HUES64 (cell line): ENCODE data around the gene EFHC1.

Experiments used
- H3K27ac ChIP-seq: 2 replicates; pipeline ENCODE4 v1.7.0; 2013; ENCODE audit warnings: low read depth, low read length, inconsistent platforms
- H3K27me3 ChIP-seq: 2 replicates; pipeline ENCODE4 v1.6.1; 2013; ENCODE audit warnings: mild to moderate bottlenecking, low read length; ENCODE audit not compliant: insufficient read depth
- H3K36me3 ChIP-seq: 2 replicates; pipeline ENCODE4 v1.6.1; 2013; ENCODE audit warnings: mild to moderate bottlenecking, low read length; ENCODE audit not compliant: insufficient read depth
- H3K4me1 ChIP-seq: 2 replicates; pipeline ENCODE4 v1.6.1; 2013; ENCODE audit warnings: mild to moderate bottlenecking, low read length, moderate library complexity; ENCODE audit not compliant: insufficient read depth
- H3K4me3 ChIP-seq: 2 replicates; pipeline ENCODE4 v1.5.1; 2013; ENCODE audit warnings: mild to moderate bottlenecking, low read length, moderate library complexity
- H3K9ac ChIP-seq: 2 replicates; pipeline ENCODE4 v1.6.1; 2013; ENCODE audit warnings: mild to moderate bottlenecking, low read depth, low read length
- H3K9me3 ChIP-seq: 2 replicates; pipeline ENCODE4 v1.6.1; 2013; ENCODE audit warnings: low read depth, low read length; ENCODE audit not compliant: insufficient read depth
- WGBS: fragments of 150-250, 120-280 bp; methylation state at CpG from one replicate; pipeline ENCODE4 v1.1.7; 2013; ENCODE audit warnings: missing lambda C conversion rate; 5-methylcytosine and 5-hydroxymethylcytosine counted together

EFHC1 gene

DNA sequence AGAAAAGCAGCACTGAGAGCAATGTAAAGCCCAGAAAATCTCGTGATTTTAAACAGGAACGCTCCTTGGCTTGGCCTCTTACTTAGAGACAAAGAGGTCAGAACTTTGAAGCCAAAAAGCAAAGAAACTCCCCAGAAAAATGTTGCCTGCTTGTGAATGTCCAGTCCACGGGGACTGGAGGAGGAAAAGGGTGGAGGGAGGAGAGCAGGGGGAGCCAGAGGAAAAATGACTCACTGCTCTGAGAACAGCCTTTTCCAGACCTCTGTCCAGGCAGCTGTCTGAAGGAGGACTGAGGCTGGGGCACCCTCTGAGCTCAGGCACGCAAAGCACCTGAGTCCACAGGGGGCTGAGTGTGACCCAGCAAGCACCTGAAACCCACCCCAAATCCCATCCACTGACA lies 92.1 kb downstream of the EFHC1 start:
- peak overlapping the region; percentile 10; the same call in 1 of the 2 replicates for H3K9ac ChIP-seq
- whole genome bisulfite sequencing: 76% methylated on average over 4 of the region's 4 CpGs
- H3K4me3 ChIP-seq: no peak overlapping the region

DNA sequence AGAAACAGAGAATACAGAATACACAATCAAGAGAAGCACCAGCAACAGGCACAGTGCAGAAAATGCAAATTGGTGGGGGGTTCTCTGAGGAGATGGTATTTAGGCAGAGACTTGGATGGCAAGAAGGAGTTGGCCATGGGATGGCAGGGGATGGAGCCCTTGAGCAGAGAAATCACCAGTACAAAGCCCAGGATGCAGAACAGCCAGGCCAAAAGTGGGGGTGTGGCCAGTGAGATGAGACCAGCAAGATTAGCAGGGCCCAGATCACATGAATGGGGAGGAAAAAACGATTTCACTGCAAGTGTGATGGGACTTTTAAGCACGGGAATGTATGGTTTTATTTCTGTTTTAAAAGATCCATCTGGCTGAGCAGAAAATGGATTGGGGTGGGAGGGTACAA lies 93.3 kb downstream of the EFHC1 start:
- 76% methylated on average over 2 of the region's 2 CpGs for WGBS
- Histone ChIP-seq H3K36me3 (peaks cover 45% of the 10 kb centered on the region), H3K9me3 (no peaks in the 10 kb centered on the region), H3K4me1 (peaks cover 50% of the 10 kb centered on the region), H3K4me3 (no peak overlapping the region), H3K9ac (no peak overlapping the region), H3K27me3 (no peaks in the 10 kb centered on the region), H3K27ac (no peak overlapping the region)

More for the DNA sequence above, 92.1 kb downstream of the EFHC1 start:
- H3K36me3 ChIP-seq: peaks cover 58% of the 10 kb centered on the region
- no peaks in the 10 kb centered on the region for H3K9me3 ChIP-seq
- H3K4me1 ChIP-seq: peaks cover 37% of the 10 kb centered on the region
- no peaks in the 10 kb centered on the region for H3K27me3 ChIP-seq
- 0 out of 2 replicates have a peak overlapping the region, but pooled peaks have one; percentile 7 for H3K27ac ChIP-seq

GRCh38 chr6:52513896-52514295 lies 93.8 kb downstream of the EFHC1 start:
- H3K9me3 ChIP-seq: no peaks in the 10 kb centered on the region
- peaks cover 42% of the 10 kb centered on the region for H3K36me3 ChIP-seq
- H3K27ac ChIP-seq: no peak overlapping the region
- no peak overlapping the region for H3K9ac ChIP-seq
- 92% methylated on average over 4 of the region's 4 CpGs for WGBS
- H3K4me3 ChIP-seq: no peak overlapping the region
- H3K4me1 ChIP-seq: peaks cover 52% of the 10 kb centered on the region
- no peaks in the 10 kb centered on the region for H3K27me3 ChIP-seq

DNA sequence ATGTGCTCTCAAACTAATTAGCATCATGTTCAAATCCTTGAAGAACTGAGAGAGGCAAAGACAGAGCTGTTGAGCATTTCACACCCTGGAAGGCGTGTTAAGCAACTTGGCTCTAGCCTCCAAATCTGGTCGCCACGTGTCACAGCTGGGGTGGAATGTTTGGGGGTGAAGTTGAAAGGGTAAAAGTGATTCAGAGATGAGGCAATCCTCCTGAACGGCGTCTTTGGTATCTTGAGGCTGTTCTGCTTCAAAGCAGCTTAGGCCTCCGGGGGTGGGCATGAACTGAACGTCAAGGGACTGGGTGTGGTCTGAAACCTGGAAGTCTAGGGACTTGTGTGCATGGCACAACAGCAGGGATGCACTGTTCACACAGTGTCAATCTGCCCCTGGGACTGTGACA lies 94.4 kb downstream of the EFHC1 start:
- peaks cover 52% of the 10 kb centered on the region for H3K4me1 ChIP-seq
- H3K9ac ChIP-seq: no peak overlapping the region
- no peak overlapping the region for H3K4me3 ChIP-seq
- no peaks in the 10 kb centered on the region for H3K9me3 ChIP-seq
- WGBS: 76% methylated on average over 7 of the region's 7 CpGs
- no peak overlapping the region for H3K27ac ChIP-seq
- no peaks in the 10 kb centered on the region for H3K27me3 ChIP-seq
- H3K36me3 ChIP-seq: peaks cover 36% of the 10 kb centered on the region

GRCh38 chr6:52515219-52515960 lies 95.2 kb downstream of the EFHC1 start:
- no peak overlapping the region for H3K27ac ChIP-seq
- H3K4me3 ChIP-seq: no peak overlapping the region
- WGBS: 83% methylated on average over 2 of the region's 2 CpGs
- H3K4me1 ChIP-seq: peaks cover 51% of the 10 kb centered on the region
- no peak overlapping the region for H3K9ac ChIP-seq
- H3K36me3 ChIP-seq: peaks cover 32% of the 10 kb centered on the region
- H3K27me3 ChIP-seq: no peaks in the 10 kb centered on the region
- no peaks in the 10 kb centered on the region for H3K9me3 ChIP-seq

DNA sequence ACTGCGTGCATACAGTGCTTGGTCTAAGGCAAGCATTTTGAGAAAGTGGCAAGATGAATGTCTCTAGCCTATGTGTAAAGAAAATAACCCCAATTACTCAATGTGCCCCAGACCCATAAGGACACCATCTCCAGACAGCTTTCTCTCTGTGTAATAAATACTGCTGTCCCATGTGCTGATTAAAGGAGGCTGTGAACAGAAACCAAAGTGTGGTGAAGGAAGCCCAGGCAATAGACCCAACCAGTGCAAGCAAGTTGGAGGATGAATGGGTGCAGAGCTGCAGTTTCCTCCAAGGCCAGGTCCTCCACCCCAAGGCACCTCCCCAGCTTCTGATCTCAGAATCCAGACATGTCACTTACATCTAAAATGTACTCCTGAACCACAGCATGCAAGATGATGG lies 96.1 kb downstream of the EFHC1 start:
- H3K4me1 ChIP-seq: peaks cover 46% of the 10 kb centered on the region
- no peak overlapping the region for H3K9ac ChIP-seq
- peaks cover 30% of the 10 kb centered on the region for H3K36me3 ChIP-seq
- no peaks in the 10 kb centered on the region for H3K27me3 ChIP-seq
- H3K9me3 ChIP-seq: no peaks in the 10 kb centered on the region
- 86% methylated on average over 1 of the region's 1 CpG for WGBS
- no peak overlapping the region for H3K27ac ChIP-seq
- H3K4me3 ChIP-seq: no peak overlapping the region

- Histone ChIP-seq H3K4me3 (no peak overlapping the region), H3K4me1 (peaks cover 39% of the 10 kb centered on the region), H3K9ac (no peak overlapping the region), H3K27me3 (no peaks in the 10 kb centered on the region), H3K9me3 (no peaks in the 10 kb centered on the region), H3K27ac (no peak overlapping the region; the same call in 1 of the 2 replicates), H3K36me3 (peaks cover 24% of the 10 kb centered on the region; the same call in 1 of the 2 replicates)
- WGBS: 95% methylated on average over 3 of the region's 3 CpGs
Observed at GRCh38 chr6:52516943-52517342, 96.8 kb downstream of the EFHC1 start.

DNA sequence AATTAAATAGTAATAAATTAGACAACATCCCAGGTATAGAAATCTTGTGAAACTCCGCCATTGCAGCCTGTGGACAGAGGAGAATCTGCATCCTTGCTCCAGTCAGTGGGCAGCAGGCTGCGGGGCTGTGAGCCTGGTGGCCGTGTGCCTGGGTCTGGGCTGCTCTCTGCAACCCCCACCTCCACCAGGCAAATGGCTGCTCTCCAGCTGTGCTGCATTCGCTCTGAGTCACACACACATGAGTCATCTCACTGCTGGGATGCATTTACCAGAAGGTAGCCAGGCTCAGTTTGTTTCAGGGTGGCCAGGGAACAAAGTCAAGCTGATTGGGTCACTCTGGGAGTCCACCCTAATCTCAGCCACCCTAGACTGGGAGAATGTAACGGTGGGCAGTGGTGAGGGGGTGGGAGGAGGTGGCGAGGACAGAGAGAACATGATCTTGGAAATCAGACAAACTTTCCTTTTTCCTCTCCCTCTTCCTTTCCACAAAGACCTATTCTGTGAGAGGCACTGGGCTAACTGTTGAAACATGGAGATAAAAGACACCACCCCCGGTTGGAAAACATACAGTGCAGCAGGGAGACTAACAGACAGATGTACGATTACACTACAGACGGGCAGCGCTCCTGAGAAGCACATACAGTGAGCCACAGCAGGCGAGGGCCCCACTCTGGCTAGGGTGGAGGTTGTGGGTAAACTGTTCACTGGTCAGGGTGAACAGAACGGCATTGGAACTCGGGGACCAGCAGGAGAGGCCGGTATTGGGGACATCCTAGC lies 97.5 kb downstream of the EFHC1 start:
- 51% methylated on average over 12 of the region's 14 CpGs for WGBS
- Histone ChIP-seq H3K4me3 (0 out of 2 replicates have a peak overlapping the region, but pooled peaks have one; percentile 6), H3K9ac (peak overlapping the region; percentile 46; the same call in 1 of the 2 replicates)

GRCh38 chr6:52518279-52518945 lies 98.3 kb downstream of the EFHC1 start:
- H3K27ac ChIP-seq: peak overlapping the region; percentile 86
- H3K4me1 ChIP-seq: peaks cover 36% of the 10 kb centered on the region
- peak overlapping the region; percentile 46; the same call in 1 of the 2 replicates for H3K9ac ChIP-seq
- H3K4me3 ChIP-seq: no peak overlapping the region
- no peaks in the 10 kb centered on the region for H3K9me3 ChIP-seq
- peaks cover 24% of the 10 kb centered on the region; the same call in 1 of the 2 replicates for H3K36me3 ChIP-seq
- no peaks in the 10 kb centered on the region for H3K27me3 ChIP-seq
- WGBS: 83% methylated on average over 13 of the region's 13 CpGs

More for the DNA sequence above, 97.5 kb downstream of the EFHC1 start:
- no peaks in the 10 kb centered on the region for H3K27me3 ChIP-seq
- peak overlapping the region; percentile 86 for H3K27ac ChIP-seq
- H3K4me1 ChIP-seq: peaks cover 35% of the 10 kb centered on the region
- no peaks in the 10 kb centered on the region for H3K9me3 ChIP-seq
- peaks cover 24% of the 10 kb centered on the region; the same call in 1 of the 2 replicates for H3K36me3 ChIP-seq

GRCh38 chr6:52519618-52520017 lies 99.5 kb downstream of the EFHC1 start:
- Histone ChIP-seq H3K4me3 (no peak overlapping the region), H3K27ac (no peak overlapping the region), H3K27me3 (no peaks in the 10 kb centered on the region), H3K9me3 (no peaks in the 10 kb centered on the region), H3K9ac (no peak overlapping the region), H3K36me3 (peaks cover 16% of the 10 kb centered on the region; the same call in 1 of the 2 replicates), H3K4me1 (peaks cover 37% of the 10 kb centered on the region)
- WGBS: 91% methylated on average over 4 of the region's 4 CpGs
